Heart left ventricle (tissue), 16 donors: Measurements from ENCODE around the gene TBC1D32. TPM values are rescaled to one million over a fixed set of nuclear protein-coding genes. Genes with fewer than 3 reads are reported as not detected.

Experiments
- ATAC-seq, 4 donors: fragments of 200-7000 bp; cut with Tn5 transposase; one replicate each; pipeline ENCODE4 v1.9.1; 2020 to 2022; ENCODE audit warnings: moderate library complexity in 4 of 4, mild to moderate bottlenecking in 3 of 4, moderate number of reproducible peaks in 1 of 4
- DNase-seq, 5 donors: peaks; one replicate each; pipeline ENCODE4 v3.0.0-alpha.2; 2020
- H3K27ac ChIP-seq, 12 donors: fragments of 200-600 bp; sonication (generic) in 4 of 12; one replicate each; pipeline versions ENCODE4 v1.5.0 to v1.8.0; 2016 to 2022; ENCODE audit warnings: mild to moderate bottlenecking in 2 of 12
- H3K27me3 ChIP-seq, 9 donors: fragments of 200-600 bp; sonication (generic) in 2 of 9; one replicate each; pipeline versions ENCODE4 v1.5.1 to v1.8.0; 2016 to 2022; ENCODE audit warnings: mild to moderate bottlenecking in 3 of 9
- H3K36me3 ChIP-seq, 9 donors: fragments of 200-600 bp; sonication (generic) in 2 of 9; one replicate each; pipeline versions ENCODE4 v1.5.0 to v1.8.0; 2018 to 2022; ENCODE audit warnings: mild to moderate bottlenecking in 2 of 9
- H3K4me1 ChIP-seq, 12 donors: fragments of 200-600 bp; sonication (generic) in 4 of 12; one replicate each; pipeline versions ENCODE4 v1.5.0 to v1.8.0; 2016 to 2022; ENCODE audit warnings: mild to moderate bottlenecking in 3 of 12
- H3K4me3 ChIP-seq, 12 donors: fragments of 200-600 bp; sonication (generic) in 4 of 12; one replicate each; pipeline versions ENCODE4 v1.5.0 to v1.8.0; 2017 to 2022; ENCODE audit warnings: mild to moderate bottlenecking in 9 of 12, moderate library complexity in 4 of 12
- H3K9me3 ChIP-seq, 12 donors: fragments of 200-600 bp; sonication (generic) in 4 of 12; one replicate each; pipeline versions ENCODE4 v1.5.0 to v1.8.0; 2016 to 2022; ENCODE audit warnings: mild to moderate bottlenecking in 1 of 12
- POLR2A ChIP-seq, 2 donors: fragments of 450-650 bp; IDR thresholded peaks; one replicate each; pipeline ENCODE4 v1.6.1; 2017; ENCODE audit warnings: antibody characterized with exemption in 2 of 2, mild to moderate bottlenecking in 2 of 2, moderate library complexity in 2 of 2
- WGBS, 4 donors: extraction: QIAGEN DNeasy Blood & Tissue Kit in 2 of 4; methylation state at CpG; one replicate each; pipeline versions ENCODE4 v1.1.5 to v1.1.7; 2013 to 2018; 5-methylcytosine and 5-hydroxymethylcytosine counted together
- intact Hi-C, 10 donors: fragments of 100-400 bp; cut with DNase I; formaldehyde crosslinking; loops; one replicate each; pipeline versions ENCODE4 v1.11.1 to v1.14.2; 2022
- long read RNA-seq, 3 donors: library from polyadenylated mRNA; unstranded; transcript quantifications; one replicate each; pipeline ENCODE4 v2.0.0, GENCODE V29; 2020 to 2021
- polyA plus RNA-seq, 2 donors: library from polyadenylated mRNA; stranded (reverse); fragments of 200-250 nt; gene quantifications; one replicate each; pipeline ENCODE4 v1.2.3, GENCODE V29; 2013
- total RNA-seq, 9 donors: library from RNA; depleted of rRNA in 2 of 9; stranded (reverse); fragments of >200 nt in 2 of 9; fragmentation: NEBNext Ultra II Directional in 3 of 9; extraction: Animal tissue kit (Norgen Biotek cat#: 25700) in 3 of 9; gene quantifications; one replicate each; pipeline versions ENCODE4 v1.1.0 to v1.2.4, GENCODE V29; 2016 to 2023
- TF ChIP-seq, protein P1 (sequence below), 12 donors: fragments of 200-600 bp; sonication (generic) in 4 of 12; IDR thresholded peaks; one replicate each; pipeline versions ENCODE4 v1.5.0 to v1.8.0; 2018 to 2022; ENCODE audit warnings: antibody characterized with exemption in 12 of 12, mild to moderate bottlenecking in 5 of 12
- donor health status: ischemic (EF 13 %, LVEDD 7.1; RV severe dilation, severe dysfunction).
- donor health status: healthy with polysubstance abuse.
- donor health status: DM: no; HTN: yes; CAD: no.
- donor health status: DM: no; HTN: no; CAD: no.
- donor health status: ischemic (EF 25% LVEDD 6.9; RV normal size, moderate dysfunction).
- donor health status: ischemic (EF 25% LVEDD 5.7; RV mildly dilated, moderate dysfunction).
- donor health status: healthy.
- donor health status: DM: yes; HTN: yes; CAD: no.
- donor health status: ischemic (EF 35%, LVEDD 5.7; RV mildly dilated, moderate dysfunction).
- donor health status: nonischemic (EF 11% LVEDD 7.7; RV severe dilation, severe dysfunction).
- donor health status: DM: yes; HTN: yes; CAD: no.
- donor health status: PGD.
- donor health status: ischemic (EF 29% LVEDD 5.4; RV normal size, mild dysfunction).
- donor health status: nonischemic (EF 23%, LVEDD 6.1; RV moderate dilation, normal function).

TBC1D32 gene, protein sequence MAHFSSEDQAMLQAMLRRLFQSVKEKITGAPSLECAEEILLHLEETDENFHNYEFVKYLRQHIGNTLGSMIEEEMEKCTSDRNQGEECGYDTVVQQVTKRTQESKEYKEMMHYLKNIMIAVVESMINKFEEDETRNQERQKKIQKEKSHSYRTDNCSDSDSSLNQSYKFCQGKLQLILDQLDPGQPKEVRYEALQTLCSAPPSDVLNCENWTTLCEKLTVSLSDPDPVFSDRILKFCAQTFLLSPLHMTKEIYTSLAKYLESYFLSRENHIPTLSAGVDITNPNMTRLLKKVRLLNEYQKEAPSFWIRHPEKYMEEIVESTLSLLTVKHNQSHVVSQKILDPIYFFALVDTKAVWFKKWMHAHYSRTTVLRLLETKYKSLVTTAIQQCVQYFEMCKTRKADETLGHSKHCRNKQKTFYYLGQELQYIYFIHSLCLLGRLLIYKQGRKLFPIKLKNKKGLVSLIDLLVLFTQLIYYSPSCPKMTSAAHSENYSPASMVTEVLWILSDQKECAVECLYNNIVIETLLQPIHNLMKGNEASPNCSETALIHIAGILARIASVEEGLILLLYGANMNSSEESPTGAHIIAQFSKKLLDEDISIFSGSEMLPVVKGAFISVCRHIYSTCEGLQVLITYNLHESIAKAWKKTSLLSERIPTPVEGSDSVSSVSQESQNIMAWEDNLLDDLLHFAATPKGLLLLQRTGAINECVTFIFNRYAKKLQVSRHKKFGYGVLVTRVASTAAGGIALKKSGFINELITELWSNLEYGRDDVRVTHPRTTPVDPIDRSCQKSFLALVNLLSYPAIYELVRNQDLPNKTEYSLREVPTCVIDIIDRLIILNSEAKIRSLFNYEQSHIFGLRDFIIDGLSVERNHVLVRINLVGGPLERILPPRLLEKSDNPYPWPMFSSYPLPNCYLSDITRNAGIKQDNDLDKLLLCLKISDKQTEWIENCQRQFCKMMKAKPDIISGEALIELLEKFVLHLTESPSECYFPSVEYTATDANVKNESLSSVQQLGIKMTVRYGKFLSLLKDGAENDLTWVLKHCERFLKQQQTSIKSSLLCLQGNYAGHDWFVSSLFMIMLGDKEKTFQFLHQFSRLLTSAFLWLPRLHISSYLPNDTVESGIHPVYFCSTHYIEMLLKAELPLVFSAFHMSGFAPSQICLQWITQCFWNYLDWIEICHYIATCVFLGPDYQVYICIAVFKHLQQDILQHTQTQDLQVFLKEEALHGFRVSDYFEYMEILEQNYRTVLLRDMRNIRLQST
- 1 to 10 TPM; 1.0 to 4.6 (median 3.4) TPM for total RNA-seq
- 1 to 10 TPM in 1 of 2 donors, under 1 TPM in 1; 0.53 to 1.1 TPM for polyA plus RNA-seq
- long read RNA-seq, donor 1, partial matches to known transcripts = 0 of 1 reads
- long read RNA-seq, donor 1, other reads (novel, unspliced or antisense) = 1 of 1 reads
- long read RNA-seq, donor 2, partial matches to known transcripts = 0 of 1 reads
- long read RNA-seq, donor 2, other reads (novel, unspliced or antisense) = 1 of 1 reads
- long read RNA-seq, donor 3, full-length matches to known transcripts = 1 of 3 reads
- long read RNA-seq, donor 3, partial matches to known transcripts = 2 of 3 reads
- long read RNA-seq, donor 3, other reads (novel, unspliced or antisense) = 0 of 3 reads

GRCh38 chr6:121334299-121335086 is at the start of gene TBC1D32:
Gene TBC1D32 (minus strand): TSS chr6:121334480. CDS start chr6:121334430, 50 bp downstream.
- H3K36me3 ChIP-seq = no peaks in the 10 kb centered on the region
- H3K27ac ChIP-seq = peak within 1 kb of the TSS; percentile 70 to 98 (median 92)
- H3K4me1 ChIP-seq = peaks cover 0 to 12% (median 2%) of the 10 kb centered on the region in 12 donors
- TF ChIP-seq POLR2A (IDR thresholded peaks at IDR 0.05) = peak in 1 of 2 donors; percentile 52
- TF ChIP-seq, protein P1, sequence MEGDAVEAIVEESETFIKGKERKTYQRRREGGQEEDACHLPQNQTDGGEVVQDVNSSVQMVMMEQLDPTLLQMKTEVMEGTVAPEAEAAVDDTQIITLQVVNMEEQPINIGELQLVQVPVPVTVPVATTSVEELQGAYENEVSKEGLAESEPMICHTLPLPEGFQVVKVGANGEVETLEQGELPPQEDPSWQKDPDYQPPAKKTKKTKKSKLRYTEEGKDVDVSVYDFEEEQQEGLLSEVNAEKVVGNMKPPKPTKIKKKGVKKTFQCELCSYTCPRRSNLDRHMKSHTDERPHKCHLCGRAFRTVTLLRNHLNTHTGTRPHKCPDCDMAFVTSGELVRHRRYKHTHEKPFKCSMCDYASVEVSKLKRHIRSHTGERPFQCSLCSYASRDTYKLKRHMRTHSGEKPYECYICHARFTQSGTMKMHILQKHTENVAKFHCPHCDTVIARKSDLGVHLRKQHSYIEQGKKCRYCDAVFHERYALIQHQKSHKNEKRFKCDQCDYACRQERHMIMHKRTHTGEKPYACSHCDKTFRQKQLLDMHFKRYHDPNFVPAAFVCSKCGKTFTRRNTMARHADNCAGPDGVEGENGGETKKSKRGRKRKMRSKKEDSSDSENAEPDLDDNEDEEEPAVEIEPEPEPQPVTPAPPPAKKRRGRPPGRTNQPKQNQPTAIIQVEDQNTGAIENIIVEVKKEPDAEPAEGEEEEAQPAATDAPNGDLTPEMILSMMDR (IDR thresholded peaks at IDR 0.05) = peak in 1 of 12 donors; percentile 12
- DNase-seq = peak; percentile 91 to 96 (median 94)
- no peaks in the 10 kb centered on the region for H3K27me3 ChIP-seq
- 0 to 1% (median 1%) methylated on average over 48 to 52 of the region's 52 CpGs for WGBS, 4 donors
- H3K9me3 ChIP-seq = no peaks in the 10 kb centered on the region
- intact Hi-C loops = loop anchor here in 3 of 10 donors (2.0 to 10.0 kb wide), 3 partner anchors 96 to 1060 kb away; partner anchors contain the start of gene HSF2 (in 1 of the 3)
- H3K4me3 ChIP-seq = peak within 1 kb of the TSS; percentile 12 to 87 (median 68)
- ATAC-seq = peak; percentile 99 to 100 (median 100)

DNA sequence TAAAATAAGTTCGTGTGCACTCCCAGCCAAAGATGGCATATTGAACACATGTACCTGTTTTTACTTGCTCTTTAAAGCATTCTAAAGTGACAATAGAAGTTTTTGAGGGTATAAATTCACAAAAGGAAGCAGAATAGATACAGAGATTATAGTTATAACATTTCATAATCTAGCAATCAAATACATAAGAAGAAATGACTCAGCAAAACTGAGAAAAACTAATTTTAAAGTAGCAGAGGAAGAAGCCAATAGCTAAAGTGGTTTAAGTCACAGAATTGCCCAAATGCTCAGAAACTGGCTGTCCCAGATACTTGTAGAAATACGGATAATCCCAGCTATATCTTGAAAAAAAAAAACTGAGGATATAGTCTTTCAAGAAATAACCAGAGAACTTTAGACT is 49.2 kb upstream of the TBC1D32 start:
- Histone ChIP-seq H3K4me1 (no peaks in the 10 kb centered on the region), H3K36me3 (no peaks in the 10 kb centered on the region), H3K9me3 (no peaks in the 10 kb centered on the region), H3K27me3 (no peaks in the 10 kb centered on the region), H3K4me3 (no peak overlapping the region), H3K27ac (no peak overlapping the region)
- DNase-seq (no peak), ATAC-seq (no peak)
- intact Hi-C loops = no loop called here
- WGBS, 4 donors = 56 to 69% (median 57%) methylated on average over 2 of the region's 2 CpGs
- TF ChIP-seq, protein P1 (IDR thresholded peaks at IDR 0.05) = no peak
- TF ChIP-seq POLR2A (IDR thresholded peaks at IDR 0.05) = no peak

DNA sequence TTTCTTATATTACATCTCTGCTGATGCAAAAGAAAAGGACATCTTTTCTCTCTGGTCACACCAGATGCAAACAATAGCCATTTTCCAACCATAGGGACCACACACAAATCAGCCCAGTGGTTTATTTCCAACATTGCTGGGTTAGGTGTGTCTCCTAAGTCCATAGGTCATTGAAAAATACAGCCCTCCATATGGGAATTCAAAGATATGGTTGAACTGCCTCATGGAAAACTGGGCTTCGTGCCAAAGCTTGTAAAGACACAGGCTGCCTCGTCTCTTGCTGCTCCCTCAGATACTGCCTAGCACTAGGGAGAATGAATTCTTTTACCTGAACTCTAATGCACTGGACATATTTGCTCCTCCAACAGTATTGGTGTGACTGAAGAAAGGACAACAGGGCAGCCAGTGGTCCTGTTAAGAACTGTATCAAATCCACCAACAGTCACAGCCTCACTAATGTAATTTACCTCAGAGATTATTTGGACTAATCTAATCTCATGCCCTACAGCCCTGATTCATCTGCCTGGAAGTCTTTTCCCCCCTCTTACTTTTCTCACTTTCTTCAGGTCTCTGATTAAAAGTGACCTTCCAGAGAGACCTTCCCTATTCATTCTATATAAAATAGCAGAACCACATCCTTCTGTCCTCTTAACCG is 48.3 kb upstream of the TBC1D32 start:
- Histone ChIP-seq H3K9me3 (no peaks in the 10 kb centered on the region), H3K4me3 (no peak overlapping the region), H3K4me1 (no peaks in the 10 kb centered on the region), H3K27ac (no peak overlapping the region), H3K36me3 (no peaks in the 10 kb centered on the region), H3K27me3 (no peaks in the 10 kb centered on the region)
- intact Hi-C loops = no loop called here
- no peak for ATAC-seq
- no peak for TF ChIP-seq POLR2A (IDR thresholded peaks at IDR 0.05)
- TF ChIP-seq, protein P1 (IDR thresholded peaks at IDR 0.05) = no peak
- 31 to 64% (median 35%) methylated on average over 3 of the region's 3 CpGs for whole genome bisulfite sequencing, 4 donors
- DNase-seq = no peak
